GM18505 (cell line): ENCODE measurements around the gene LMNTD1.

Experiments
- ATAC-seq: cut with Tn5 transposase; IDR thresholded peaks from one replicate; pipeline ENCODE4 v1.9.1; 2021; ENCODE audit not compliant: unreplicated experiment
- POLR2A ChIP-seq: IDR thresholded peaks from 4 replicates; pipeline ENCODE4 v1.6.1; 2011; ENCODE audit warnings: borderline replicate concordance; ENCODE audit not compliant: insufficient read depth, insufficient read length; ENCODE audit errors: extremely low read depth

LMNTD1 gene

GRCh38 chr12:25531502-25532052 lies 21.5 kb downstream of the LMNTD1 start:
- no peak for ATAC-seq

GRCh38 chr12:25529738-25530137 lies 23.3 kb downstream of the LMNTD1 start:
- TF ChIP-seq POLR2A: no peak
- ATAC-seq: no peak

More at GRCh38 chr12:25531502-25532052, 21.5 kb downstream of the LMNTD1 start:
- no peak for TF ChIP-seq POLR2A

- ATAC-seq: no peak
- no peak for TF ChIP-seq POLR2A
Observed at GRCh38 chr12:25526778-25527177, 26.3 kb downstream of the LMNTD1 start.

DNA sequence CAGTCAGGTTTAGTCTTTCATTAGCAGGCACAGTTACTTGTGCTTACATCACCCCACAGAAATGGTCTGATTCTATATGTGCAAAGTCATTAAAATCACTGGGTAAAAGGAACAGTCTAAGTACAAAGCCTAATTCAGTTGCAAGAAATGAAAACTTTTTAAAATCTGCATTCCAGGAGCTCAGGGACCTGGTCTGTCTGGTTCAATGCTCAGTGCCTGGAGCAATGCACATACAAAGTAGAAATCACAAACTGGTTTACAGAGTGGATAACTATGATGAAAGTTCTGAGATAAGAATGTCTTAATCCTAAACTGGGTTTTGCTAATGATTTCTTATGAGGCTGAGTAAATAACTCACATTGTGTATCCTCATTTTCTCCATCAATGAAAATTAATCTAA lies 28.7 kb downstream of the LMNTD1 start:
- no peak for TF ChIP-seq POLR2A
- ATAC-seq: no peak

GRCh38 chr12:25521625-25522256 lies 31.3 kb downstream of the LMNTD1 start:
- no peak for TF ChIP-seq POLR2A
- no peak for ATAC-seq

DNA sequence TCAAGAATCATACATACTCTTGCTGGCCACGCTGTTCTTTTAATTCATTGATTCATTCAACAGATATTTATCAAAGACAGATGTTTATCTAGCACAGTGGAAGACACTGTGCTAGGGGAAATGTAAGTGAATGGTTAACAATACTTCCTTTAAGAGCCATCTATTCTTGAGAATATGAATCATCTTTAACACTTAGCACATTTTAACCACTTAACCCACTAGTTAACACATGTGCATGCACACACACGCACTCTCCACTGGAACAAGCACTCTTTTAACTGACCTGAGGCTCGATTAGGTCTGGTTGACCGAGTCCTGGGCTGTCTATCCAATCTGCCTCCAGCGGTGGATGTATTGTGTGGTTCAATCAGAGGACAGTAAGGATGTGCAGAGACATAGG lies 34.6 kb downstream of the LMNTD1 start:
- TF ChIP-seq POLR2A: no peak
- ATAC-seq: peak; percentile 81

GRCh38 chr12:25504744-25505143 lies 48.3 kb downstream of the LMNTD1 start:
- no peak for ATAC-seq
- no peak for TF ChIP-seq POLR2A

DNA sequence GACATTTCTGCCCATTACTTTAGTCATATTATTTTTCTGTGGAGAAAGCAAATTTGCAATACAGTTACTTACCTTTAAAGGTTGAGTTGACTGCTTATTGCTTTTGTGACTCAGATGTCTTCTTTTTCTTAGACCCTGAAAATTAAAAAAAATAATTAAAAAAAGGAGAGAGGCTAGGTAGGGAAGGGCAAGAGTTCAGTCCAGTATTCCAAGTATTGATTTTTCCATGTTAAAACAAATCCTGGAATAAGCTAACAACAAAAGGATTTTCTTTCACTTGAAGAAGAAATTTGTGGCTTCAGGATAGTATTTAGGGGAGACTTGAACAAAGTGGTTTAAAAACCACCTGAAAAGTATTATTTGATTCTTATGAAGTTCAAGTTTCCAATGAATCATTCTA lies 49.4 kb downstream of the LMNTD1 start:
- TF ChIP-seq POLR2A: no peak
- no peak for ATAC-seq

DNA sequence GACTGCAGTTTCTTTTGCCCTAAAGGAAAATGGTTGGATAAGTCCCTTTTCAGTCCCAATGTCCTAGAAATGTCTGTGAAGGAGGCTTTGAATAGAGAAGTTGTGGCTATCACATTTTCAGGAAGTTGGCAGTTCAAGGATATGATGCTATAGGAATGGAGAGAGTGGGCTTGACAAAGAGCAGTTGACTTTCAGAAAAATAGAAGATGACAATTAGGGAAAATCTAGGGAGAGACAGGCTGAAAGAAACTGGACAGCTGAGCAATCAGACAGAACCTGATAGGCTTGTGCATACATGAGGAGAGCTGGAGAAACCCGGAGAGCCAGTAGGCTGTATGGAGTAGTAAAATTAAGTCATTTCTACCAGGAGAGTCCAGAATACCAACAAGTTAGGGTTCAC lies 50.5 kb downstream of the LMNTD1 start:
- TF ChIP-seq POLR2A: no peak
- no peak for ATAC-seq

GRCh38 chr12:25502118-25502517 lies 51.0 kb downstream of the LMNTD1 start:
- ATAC-seq: no peak
- no peak for TF ChIP-seq POLR2A

GRCh38 chr12:25501549-25501948 lies 51.5 kb downstream of the LMNTD1 start:
- ATAC-seq: no peak
- no peak for TF ChIP-seq POLR2A

GRCh38 chr12:25500651-25501050 lies 52.4 kb downstream of the LMNTD1 start:
- no peak for ATAC-seq

GRCh38 chr12:25497021-25497420 lies 56.1 kb downstream of the LMNTD1 start:
- no peak for ATAC-seq

More at GRCh38 chr12:25500651-25501050, 52.4 kb downstream of the LMNTD1 start:
- TF ChIP-seq POLR2A: no peak

DNA sequence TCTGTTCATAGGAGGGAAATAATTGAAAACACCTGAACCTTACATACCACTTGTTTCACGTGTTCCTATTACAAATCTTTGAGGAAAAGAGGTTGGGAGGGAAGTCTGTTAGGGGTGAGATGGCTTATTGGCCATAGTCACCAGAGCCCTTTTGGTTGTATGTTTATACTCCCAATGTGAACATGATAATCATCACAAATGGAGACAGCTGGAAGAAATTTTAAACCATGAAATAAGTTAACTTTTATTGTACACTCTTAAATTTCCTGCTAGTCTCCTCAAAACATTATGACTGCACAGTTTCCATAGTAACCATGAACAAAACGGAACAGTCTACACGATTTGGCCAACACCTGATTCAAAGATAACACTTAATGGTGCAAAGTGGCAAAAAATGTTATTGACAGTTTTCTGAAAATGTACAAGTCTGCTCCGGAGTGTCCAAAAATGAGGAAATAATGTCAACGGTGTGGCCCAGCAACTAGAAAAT lies 56.9 kb downstream of the LMNTD1 start:
- no peak for TF ChIP-seq POLR2A
- ATAC-seq: no peak

More at GRCh38 chr12:25497021-25497420, 56.1 kb downstream of the LMNTD1 start:
- TF ChIP-seq POLR2A: no peak
